HG02623 (cell line): ENCODE data around the gene ADAP1.

Source experiments
- ATAC-seq: cut with Tn5 transposase; IDR thresholded peaks from one replicate; pipeline ENCODE4 v1.9.1; 2021; ENCODE audit warnings: moderate library complexity; ENCODE audit not compliant: unreplicated experiment

ADAP1 gene

GRCh38 chr7:923108-924041 is 31.1 kb downstream of the ADAP1 start:
- peak; percentile 83 for ATAC-seq

GRCh38 chr7:922334-923107 is 32.0 kb downstream of the ADAP1 start:
- no peak for ATAC-seq

GRCh38 chr7:921581-922333 is 32.7 kb downstream of the ADAP1 start:
- no peak for ATAC-seq

GRCh38 chr7:921071-921461 is 33.4 kb downstream of the ADAP1 start:
- no peak for ATAC-seq

- no peak for ATAC-seq
Observed at GRCh38 chr7:920351-921070, 34.0 kb downstream of the ADAP1 start.

GRCh38 chr7:919924-920341 is 34.5 kb downstream of the ADAP1 start:
- no peak for ATAC-seq

- ATAC-seq: no peak
Observed at GRCh38 chr7:919114-919442, 35.4 kb downstream of the ADAP1 start.

GRCh38 chr7:918441-919113 is 35.9 kb downstream of the ADAP1 start:
- no peak for ATAC-seq

GRCh38 chr7:918118-918425 is 36.4 kb downstream of the ADAP1 start:
- ATAC-seq: no peak

- no peak for ATAC-seq
Observed at GRCh38 chr7:917255-918117, 37.0 kb downstream of the ADAP1 start.

- no peak for ATAC-seq
Observed at GRCh38 chr7:916291-916941, 38.1 kb downstream of the ADAP1 start.

GRCh38 chr7:915291-916218 is 38.9 kb downstream of the ADAP1 start:
- ATAC-seq: no peak

GRCh38 chr7:914521-915194 is 39.8 kb downstream of the ADAP1 start:
- ATAC-seq: no peak

- ATAC-seq: no peak
Observed at GRCh38 chr7:913736-914520, 40.6 kb downstream of the ADAP1 start.

- ATAC-seq: no peak
Observed at GRCh38 chr7:911791-912480, 42.5 kb downstream of the ADAP1 start.

- ATAC-seq: no peak
Observed at GRCh38 chr7:910931-911431, 43.5 kb downstream of the ADAP1 start.
